GM21576 (cell line): ENCODE data around the gene TMEM170B.

Source experiments
- ATAC-seq: cut with Tn5 transposase; IDR thresholded peaks from one replicate; pipeline ENCODE4 v1.9.1; 2021; ENCODE audit warnings: mild to moderate bottlenecking, moderate library complexity; ENCODE audit not compliant: unreplicated experiment

TMEM170B gene

GRCh38 chr6:11584244-11584643 lies 46.7 kb downstream of the TMEM170B start:
- ATAC-seq = no peak

DNA sequence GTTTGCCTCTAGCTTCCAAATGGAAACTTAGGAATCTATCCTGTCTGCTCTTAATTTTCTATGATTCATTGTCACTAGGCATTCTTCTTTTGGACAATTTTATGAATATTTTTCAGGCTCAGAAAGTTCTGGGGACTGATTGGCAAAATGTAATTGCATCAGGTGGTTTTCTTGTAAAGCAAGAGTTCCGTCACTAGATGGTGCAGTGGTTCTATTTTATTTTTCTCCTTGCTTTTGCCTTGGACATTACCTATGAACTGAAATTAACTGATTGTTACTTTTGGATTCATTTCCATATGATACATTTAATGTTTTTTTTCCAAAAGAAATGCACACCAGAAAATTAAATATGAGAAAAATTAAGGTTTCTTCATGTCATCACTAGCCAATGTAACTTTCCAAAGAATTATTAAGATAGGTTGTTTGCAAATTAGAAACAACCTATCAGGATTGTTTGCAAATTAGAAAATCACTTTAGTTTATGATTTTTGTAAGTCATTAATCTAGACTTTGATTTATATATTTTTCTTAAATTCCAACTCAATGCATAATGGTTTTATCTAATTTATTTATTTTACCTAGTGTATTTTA lies 48.0 kb downstream of the TMEM170B start:
- no peak for ATAC-seq

GRCh38 chr6:11586117-11586516 lies 48.6 kb downstream of the TMEM170B start:
- no peak for ATAC-seq

DNA sequence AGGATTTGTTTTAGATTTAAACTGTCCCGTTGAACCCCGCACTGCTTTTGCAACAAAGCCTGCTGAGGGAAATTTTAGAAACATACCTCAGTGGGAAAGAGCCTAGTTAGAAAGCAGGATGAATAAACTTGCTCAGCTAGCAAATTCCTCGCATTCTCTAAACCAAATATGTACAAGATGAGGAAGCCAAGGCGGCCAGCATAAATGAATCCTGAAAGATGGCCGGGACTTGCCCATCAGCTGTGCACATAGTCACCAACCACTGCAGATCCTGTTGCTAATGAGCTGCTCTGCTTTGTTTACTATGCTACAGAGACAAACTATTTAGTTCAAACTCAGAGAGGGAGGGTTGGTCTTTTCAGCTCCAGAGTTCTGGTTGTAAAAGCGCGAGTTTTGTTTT lies 49.0 kb downstream of the TMEM170B start:
- no peak for ATAC-seq

- no peak for ATAC-seq
These were observed 51.7 kb downstream of the TMEM170B start for GRCh38 chr6:11589261-11589660.

DNA sequence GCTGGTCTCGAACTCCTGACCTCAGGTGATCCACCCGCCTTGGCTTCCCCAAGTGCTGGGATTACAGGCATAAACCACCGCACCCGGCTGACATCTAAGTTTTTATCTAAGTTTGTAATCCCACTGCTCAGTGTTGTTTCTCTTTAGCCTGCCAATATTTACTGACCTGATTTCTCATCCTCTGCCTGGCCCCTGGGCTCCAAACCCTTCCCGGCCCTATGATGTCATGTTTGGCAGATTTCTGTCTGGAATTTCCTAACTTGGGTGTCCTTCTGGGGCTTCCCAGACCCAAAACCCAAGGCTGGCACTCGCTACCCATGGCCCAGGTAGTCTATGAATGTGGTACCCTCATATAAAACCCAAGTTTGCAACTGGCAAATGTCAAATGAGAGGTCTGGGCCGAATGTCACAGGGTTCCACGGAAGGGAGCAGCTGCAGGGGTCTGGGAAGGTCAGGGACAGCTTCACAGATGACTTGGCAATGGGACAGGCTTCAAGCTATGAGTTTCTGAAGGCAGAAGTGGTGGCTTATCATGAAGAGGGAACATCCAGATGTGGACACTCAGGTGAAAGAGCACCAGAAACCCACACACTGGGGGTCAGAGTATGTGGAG lies 54.9 kb downstream of the TMEM170B start:
- ATAC-seq = no peak

DNA sequence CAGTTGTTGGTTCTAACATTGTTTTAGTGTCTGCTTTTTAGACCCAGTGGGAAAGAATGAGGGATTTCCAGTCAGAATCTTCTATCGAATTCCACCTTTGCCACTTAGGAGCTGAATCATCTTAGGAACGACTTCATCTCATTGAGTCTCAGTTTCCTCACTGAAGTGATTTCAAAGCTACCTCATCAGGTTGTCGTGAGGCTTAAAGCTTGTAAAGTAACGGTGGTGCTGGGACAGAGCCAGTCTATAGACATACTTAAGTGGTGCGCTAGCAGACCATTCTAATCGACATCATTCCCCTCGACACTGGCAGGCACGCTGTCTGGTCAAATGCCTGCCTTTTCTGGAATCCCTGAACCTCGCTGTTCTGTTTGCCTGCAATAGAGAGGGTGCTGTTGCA lies 55.5 kb downstream of the TMEM170B start:
- ATAC-seq = no peak

DNA sequence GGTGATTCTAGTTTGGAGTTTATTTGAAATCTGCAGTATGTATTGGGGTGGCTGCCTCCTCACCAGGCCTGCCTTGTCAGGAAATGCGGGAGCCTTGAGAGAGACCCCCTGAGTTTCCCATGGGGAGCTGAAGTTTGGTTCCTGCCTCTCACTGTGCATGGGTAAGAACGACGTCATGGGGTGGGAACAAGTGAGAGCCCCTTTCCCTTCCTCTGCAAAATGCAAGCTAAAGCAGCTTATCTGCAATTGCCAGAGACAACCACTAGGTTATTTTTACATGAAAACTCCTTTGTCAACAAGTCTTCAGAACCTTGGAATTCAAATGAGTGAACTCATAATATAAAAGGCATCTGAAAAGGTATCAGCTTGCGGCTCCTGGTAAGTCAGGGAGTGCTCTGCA lies 58.4 kb downstream of the TMEM170B start:
- ATAC-seq = no peak

DNA sequence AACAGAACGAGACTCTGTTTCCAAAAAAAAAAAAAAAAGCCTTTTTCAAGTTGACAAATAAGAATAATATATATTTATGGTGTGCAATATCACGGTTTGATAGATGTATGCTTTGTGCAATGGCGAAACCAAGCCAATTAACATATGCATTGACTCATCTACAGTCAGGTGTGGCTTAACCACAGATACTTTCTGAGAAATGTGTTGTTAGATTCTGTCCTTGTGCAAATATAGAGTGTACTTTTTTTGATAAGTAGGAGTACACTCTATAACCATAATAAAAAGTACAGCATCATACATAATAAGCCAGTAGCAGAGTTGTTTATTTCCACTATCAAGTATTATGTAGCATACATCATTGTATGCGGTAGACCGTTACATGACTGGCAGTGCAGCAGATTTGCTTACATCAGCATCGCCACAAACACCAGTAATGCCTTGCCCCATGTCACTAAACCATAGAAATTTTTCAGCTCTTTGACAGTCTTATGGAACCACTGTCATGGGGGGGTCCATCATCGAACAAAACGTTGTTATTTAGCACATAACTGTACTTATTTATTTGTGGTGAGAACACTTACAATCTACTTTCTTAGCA lies 59.2 kb downstream of the TMEM170B start:
- no peak for ATAC-seq

GRCh38 chr6:11598687-11599086 lies 61.1 kb downstream of the TMEM170B start:
- ATAC-seq = no peak

GRCh38 chr6:11600251-11600650 lies 62.7 kb downstream of the TMEM170B start:
- ATAC-seq = no peak

DNA sequence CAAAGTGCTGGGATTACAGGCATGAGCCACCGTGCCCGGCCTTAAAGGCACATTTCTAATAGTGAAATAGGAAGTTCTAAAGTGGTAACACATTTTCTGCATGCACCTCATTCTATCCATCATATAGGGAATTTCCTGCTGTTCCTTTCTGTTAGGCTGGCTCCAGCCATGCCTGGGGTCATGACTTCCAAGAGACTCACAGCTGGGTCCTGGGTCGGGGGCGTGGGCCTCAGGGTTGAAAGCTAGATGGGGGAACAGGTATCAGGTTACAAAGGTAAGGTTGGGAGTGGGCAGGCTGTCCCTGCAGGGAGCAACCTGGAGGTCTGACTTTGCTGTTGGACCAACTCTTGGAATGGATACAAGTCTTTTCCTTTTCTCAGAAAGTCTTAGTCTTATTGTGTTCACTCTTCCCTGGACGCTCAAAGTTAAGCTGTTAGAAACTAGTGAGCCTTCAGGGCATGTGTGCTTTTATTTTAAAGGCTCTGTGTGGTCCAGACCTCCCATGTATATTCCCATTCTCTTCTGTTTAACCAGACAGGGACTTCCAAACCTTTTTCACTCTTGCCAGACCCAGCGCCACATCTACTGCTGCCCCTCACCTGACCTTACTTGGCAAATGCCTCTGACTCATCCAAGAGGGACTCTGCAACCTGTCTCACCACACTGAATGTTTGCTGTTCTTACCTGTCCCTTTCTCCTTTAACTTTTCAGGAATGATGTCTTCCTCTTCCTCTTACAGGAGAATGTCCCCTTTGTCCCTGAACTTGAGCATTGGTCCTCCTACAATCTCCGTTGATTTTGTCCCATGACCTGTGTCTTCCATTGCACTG lies 64.4 kb downstream of the TMEM170B start:
- ATAC-seq = no peak

DNA sequence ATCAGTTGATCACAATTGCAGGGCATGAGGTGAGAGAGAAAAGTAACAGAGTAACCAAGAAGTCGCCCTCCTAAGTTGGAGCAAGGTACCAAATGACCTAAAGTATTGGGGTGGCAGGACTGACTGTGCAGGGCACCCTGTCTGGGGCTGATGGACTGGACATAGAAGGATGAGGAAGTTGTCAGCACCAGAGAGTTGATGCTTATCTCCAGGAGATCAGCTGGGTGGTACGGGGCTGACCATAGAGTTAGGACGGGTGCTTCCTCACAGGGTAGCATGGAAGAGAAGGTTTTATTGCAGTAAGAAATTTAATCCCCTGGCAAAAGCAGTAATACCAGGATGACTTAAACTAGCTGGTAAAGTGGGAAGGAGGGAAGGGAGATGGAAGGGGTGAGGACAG lies 66.7 kb downstream of the TMEM170B start:
- no peak for ATAC-seq

DNA sequence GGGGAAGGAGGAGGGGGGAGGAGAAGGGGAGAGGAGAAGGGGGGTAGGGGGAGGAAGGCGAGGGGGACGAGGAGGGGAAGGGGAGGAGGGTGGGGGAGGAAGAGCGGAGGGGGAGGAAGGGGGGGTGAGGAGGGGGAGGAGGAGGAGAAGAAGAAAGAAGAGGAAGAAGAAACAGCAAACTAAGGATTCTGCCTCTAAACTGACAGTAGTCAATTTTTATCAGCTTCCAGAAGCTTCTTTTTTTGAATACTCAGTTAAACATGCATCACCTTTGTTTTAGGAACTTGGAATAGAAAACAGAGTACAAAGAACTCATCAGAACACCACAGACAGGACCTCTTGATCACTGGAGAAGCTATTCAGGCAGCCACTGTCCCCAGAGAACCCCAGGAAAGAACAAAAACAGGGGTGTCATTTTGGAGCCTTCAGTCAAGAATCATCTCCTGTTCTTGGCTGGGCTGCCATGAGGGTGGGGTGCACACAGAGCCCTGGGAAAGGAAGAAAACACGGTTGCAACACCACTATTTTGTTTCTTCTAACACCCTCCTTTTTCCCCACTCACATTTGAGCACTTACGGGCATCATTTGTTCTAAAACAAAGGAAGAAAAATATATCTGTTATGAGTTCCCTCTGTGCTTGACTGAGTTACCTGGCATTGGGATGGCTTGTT lies 67.4 kb downstream of the TMEM170B start:
- ATAC-seq = no peak

- ATAC-seq = no peak
These were observed 68.0 kb downstream of the TMEM170B start for GRCh38 chr6:11605507-11605905.

GRCh38 chr6:11606332-11606731 lies 68.8 kb downstream of the TMEM170B start:
- ATAC-seq = no peak

DNA sequence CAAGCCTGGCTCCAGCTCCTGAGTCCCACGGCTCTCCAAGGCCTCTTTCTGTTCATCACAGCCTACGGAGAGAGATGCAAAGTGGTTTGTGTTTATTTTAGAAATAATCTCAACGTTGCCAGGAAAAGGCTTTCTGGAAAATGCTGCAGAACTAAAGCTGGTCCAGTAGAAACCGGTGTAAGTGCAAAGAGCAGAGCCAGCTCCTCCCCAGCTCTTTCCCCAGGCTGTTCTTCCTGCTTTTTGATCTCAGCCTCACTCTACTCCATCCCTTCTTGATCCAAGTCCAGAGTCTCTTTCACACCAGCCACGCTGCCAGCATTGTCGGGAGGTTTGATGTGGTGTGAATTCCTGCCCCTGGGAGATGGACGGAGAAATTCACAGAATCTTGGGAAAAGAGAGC lies 69.8 kb downstream of the TMEM170B start:
- ATAC-seq = no peak

DNA sequence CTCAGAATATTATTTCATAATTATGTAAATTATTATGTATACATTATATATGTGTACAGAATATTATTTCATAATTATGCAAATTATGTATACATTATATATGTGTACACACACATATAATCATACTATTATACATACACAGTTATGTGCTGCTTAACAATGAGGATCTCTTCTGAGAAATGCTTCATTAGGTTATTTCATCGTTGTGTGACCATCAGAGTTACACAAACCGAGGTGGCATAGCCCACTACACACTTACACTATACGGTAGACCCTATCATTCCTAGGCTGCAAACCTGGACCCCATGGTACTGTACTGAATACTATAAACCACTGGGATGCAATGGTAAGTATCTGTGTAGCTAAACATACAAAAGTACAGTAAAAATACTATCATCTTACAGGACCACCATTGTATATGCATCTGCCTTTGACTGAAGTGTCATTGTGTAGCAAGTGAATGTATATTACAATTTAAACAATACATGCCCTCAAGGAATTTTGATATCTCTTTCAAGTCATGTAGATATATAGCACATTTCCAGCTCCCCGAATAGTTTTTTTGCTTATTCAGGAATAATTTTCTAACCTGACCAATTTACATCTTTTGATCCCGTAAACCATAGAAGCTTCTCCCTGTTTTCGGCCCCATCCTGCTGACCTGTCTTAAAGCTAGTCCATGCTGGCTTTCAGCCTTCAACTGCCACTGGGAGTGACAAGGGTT lies 71.2 kb downstream of the TMEM170B start:
- ATAC-seq = no peak

- ATAC-seq = no peak
These were observed 71.9 kb downstream of the TMEM170B start for GRCh38 chr6:11609324-11610071.

- ATAC-seq = no peak
These were observed 75.8 kb downstream of the TMEM170B start for GRCh38 chr6:11613336-11613735.
